ENCODE data around the gene NPPB. TPM values are rescaled to one million over a fixed set of nuclear protein-coding genes. Genes with fewer than 3 reads are reported as not detected.

Gene NPPB
- total and polyA plus RNA-seq, 9 of the 15 experiments (the other 6 are each of a cell fraction or from before 2014, with no cell fraction given) = not detected

DNA sequence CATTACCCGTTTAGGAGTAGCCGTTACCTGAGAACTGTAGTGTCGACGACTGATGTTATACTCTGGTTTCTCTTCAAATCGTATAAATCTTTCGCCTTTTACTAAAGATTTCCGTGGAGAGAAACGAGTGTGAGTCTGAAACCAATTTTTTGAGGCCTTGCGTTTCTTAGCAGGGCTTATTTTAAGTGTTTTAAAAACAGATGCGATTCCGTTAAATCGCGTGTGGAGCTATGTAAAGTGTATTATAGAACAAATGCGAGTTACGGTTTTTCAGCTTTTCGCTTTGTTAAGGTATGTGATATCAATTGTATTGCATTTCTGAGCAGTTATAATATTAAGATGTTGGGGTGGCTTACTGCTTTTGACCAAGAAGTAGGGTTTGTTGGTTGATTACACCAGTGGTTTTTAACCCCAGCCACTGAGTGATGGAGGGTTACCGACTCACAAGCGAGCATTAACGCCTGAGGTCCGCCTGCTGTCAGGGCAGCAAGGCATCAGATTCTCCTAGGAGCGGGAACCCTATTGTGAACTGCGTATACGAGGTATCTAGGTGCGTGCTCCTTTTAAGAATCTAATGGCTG lies 49.4 kb upstream of the NPPB start (continued):
- TF ChIP-seq, protein P1, sequence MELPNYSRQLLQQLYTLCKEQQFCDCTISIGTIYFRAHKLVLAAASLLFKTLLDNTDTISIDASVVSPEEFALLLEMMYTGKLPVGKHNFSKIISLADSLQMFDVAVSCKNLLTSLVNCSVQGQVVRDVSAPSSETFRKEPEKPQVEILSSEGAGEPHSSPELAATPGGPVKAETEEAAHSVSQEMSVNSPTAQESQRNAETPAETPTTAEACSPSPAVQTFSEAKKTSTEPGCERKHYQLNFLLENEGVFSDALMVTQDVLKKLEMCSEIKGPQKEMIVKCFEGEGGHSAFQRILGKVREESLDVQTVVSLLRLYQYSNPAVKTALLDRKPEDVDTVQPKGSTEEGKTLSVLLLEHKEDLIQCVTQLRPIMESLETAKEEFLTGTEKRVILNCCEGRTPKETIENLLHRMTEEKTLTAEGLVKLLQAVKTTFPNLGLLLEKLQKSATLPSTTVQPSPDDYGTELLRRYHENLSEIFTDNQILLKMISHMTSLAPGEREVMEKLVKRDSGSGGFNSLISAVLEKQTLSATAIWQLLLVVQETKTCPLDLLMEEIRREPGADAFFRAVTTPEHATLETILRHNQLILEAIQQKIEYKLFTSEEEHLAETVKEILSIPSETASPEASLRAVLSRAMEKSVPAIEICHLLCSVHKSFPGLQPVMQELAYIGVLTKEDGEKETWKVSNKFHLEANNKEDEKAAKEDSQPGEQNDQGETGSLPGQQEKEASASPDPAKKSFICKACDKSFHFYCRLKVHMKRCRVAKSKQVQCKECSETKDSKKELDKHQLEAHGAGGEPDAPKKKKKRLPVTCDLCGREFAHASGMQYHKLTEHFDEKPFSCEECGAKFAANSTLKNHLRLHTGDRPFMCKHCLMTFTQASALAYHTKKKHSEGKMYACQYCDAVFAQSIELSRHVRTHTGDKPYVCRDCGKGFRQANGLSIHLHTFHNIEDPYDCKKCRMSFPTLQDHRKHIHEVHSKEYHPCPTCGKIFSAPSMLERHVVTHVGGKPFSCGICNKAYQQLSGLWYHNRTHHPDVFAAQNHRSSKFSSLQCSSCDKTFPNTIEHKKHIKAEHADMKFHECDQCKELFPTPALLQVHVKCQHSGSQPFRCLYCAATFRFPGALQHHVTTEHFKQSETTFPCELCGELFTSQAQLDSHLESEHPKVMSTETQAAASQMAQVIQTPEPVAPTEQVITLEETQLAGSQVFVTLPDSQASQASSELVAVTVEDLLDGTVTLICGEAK (IDR thresholded peaks at IDR 0.05) = 0 out of 2 replicates have a peak, but pooled peaks have one; percentile 10
- TF ChIP-seq, protein P1 (CRISPR knock-in tag; IDR thresholded peaks at IDR 0.05) = peak; percentile 75
- TF ChIP-seq, protein P2, sequence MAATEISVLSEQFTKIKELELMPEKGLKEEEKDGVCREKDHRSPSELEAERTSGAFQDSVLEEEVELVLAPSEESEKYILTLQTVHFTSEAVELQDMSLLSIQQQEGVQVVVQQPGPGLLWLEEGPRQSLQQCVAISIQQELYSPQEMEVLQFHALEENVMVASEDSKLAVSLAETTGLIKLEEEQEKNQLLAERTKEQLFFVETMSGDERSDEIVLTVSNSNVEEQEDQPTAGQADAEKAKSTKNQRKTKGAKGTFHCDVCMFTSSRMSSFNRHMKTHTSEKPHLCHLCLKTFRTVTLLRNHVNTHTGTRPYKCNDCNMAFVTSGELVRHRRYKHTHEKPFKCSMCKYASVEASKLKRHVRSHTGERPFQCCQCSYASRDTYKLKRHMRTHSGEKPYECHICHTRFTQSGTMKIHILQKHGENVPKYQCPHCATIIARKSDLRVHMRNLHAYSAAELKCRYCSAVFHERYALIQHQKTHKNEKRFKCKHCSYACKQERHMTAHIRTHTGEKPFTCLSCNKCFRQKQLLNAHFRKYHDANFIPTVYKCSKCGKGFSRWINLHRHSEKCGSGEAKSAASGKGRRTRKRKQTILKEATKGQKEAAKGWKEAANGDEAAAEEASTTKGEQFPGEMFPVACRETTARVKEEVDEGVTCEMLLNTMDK (IDR thresholded peaks at IDR 0.05; ENCODE audit: borderline replicate concordance, insufficient read depth, low read depth, low read length, poor library complexity, severe bottlenecking) = peak; percentile 24
- TF ChIP-seq, protein P3, sequence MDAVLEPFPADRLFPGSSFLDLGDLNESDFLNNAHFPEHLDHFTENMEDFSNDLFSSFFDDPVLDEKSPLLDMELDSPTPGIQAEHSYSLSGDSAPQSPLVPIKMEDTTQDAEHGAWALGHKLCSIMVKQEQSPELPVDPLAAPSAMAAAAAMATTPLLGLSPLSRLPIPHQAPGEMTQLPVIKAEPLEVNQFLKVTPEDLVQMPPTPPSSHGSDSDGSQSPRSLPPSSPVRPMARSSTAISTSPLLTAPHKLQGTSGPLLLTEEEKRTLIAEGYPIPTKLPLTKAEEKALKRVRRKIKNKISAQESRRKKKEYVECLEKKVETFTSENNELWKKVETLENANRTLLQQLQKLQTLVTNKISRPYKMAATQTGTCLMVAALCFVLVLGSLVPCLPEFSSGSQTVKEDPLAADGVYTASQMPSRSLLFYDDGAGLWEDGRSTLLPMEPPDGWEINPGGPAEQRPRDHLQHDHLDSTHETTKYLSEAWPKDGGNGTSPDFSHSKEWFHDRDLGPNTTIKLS (IDR thresholded peaks at IDR 0.05; ENCODE audit: borderline replicate concordance, low read depth) = peak; percentile 74; the same call in 1 of the 2 replicates
- TF ChIP-seq ZFP36 (IDR thresholded peaks at IDR 0.05; ENCODE audit: low read depth, low read length, partially characterized antibody) (peak; percentile 28), XRCC3 (IDR thresholded peaks at IDR 0.05) (no peak; the same call in 1 of the 2 replicates), EGR1 (conservative IDR thresholded peaks at IDR 0.05) (peak; percentile 57), KLF6 (CRISPR knock-in tag; IDR thresholded peaks at IDR 0.05; ENCODE audit: borderline replicate concordance) (peak; percentile 56; the same call in 1 of the 2 replicates), SRSF7 (optimal IDR thresholded peaks at IDR 0.05; ENCODE audit: low read depth, low read length) (no peak), HDAC8 (tag; IDR thresholded peaks at IDR 0.05) (0 out of 2 replicates have a peak, but pooled peaks have one; percentile 9), RFX5 (IDR thresholded peaks at IDR 0.05; ENCODE audit: low read depth, low read length) (peak; percentile 62; the same call in 1 of the 2 replicates), CBFA2T2 (conservative IDR thresholded peaks at IDR 0.05) (peak; percentile 48; the same call in 1 of the 2 replicates), MCM7 (IDR thresholded peaks at IDR 0.05) (no peak), KLF10 (CRISPR knock-in tag; IDR thresholded peaks at IDR 0.05) (peak; percentile 99), MEF2D (tag; conservative IDR thresholded peaks at IDR 0.05; ENCODE audit: low read depth) (peak; percentile 68), CBFB (CRISPR knock-in tag; IDR thresholded peaks at IDR 0.05) (no peak; the same call in 1 of the 2 replicates)

All from K562 (cell line).